GM12873 (cell line): ENCODE results near the gene PTPRO.

Source experiments
- CTCF ChIP-seq: IDR thresholded peaks from 2 replicates; pipeline ENCODE4 v1.5.1; 2012; ENCODE audit warnings: low read depth, mild to moderate bottlenecking, moderate library complexity, low read length, control low read depth; ENCODE audit not compliant: insufficient read depth; ENCODE audit errors: missing control alignments

Gene PTPRO

GRCh38 chr12:15646581-15646980, 324.3 kb downstream of the PTPRO start:
- no peak for TF ChIP-seq CTCF
